NT2/D1 (cell line): ENCODE data around the gene VPS26A.

Experiments
- SUZ12 ChIP-seq: IDR thresholded peaks from 2 replicates; pipeline ENCODE4 v1.6.1; 2011; ENCODE audit not compliant: insufficient read length, insufficient read depth; ENCODE audit errors: extremely low read depth
- YY1 ChIP-seq: IDR thresholded peaks from 2 replicates; pipeline ENCODE4 v1.6.1; 2011; ENCODE audit not compliant: insufficient read length, insufficient read depth

DNA sequence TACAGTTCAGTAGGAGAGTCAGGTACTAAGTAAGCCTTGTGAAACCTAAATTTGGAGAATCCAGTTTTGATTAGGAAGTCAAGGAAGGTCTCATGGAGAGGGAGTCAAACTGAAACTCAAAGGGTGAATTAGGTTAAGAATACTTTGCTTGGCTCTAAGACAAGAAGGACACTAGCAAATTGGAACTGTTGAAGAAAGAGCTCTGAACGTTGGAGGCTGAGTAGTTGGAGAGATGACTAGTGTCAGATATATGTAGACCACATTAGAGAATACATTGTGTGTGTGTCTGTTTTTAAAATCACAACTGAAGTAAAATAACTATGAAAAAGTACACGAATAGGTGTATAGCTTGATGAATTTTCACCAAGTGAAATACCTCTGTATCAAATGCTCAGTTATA lies 6.3 kb downstream of the VPS26A start:
- TF ChIP-seq YY1 (no peak), SUZ12 (no peak)
